SK-N-MC (cell line): Measurements from ENCODE around the gene CPNE9.

ENCODE experiments used
- DNase-seq: peaks from one replicate; pipeline ENCODE4 v3.0.0-alpha.2; 2011; ENCODE audit warnings: low read depth, low spot score
- H3K27ac ChIP-seq: fragments of 200-600 bp; sonication (generic); 2 replicates; pipeline ENCODE4 v1.5.1; 2016; ENCODE audit warnings: mixed run types
- H3K36me3 ChIP-seq: fragments of 200-600 bp; sonication (generic); 2 replicates; pipeline ENCODE4 v1.6.1; 2017; ENCODE audit warnings: antibody characterized with exemption, low read length, mixed read lengths; ENCODE audit not compliant: insufficient read depth
- H3K4me3 ChIP-seq: fragments of 200-600 bp; sonication (generic); 2 replicates; pipeline ENCODE4 v1.5.1; 2016
- H3K9ac ChIP-seq: fragments of 200-600 bp; sonication (generic); 2 replicates; pipeline ENCODE4 v1.8.0; 2017; ENCODE audit warnings: mixed run types, mixed read lengths; ENCODE audit not compliant: insufficient read length
- H3K9me3 ChIP-seq: fragments of 200-600 bp; sonication (generic); 2 replicates; pipeline ENCODE4 v1.6.1; 2017; ENCODE audit warnings: low read depth, mild to moderate bottlenecking, antibody characterized with exemption, low read length, moderate library complexity, mixed read lengths
- EZH2 ChIP-seq: fragments of 200-600 bp; sonication (generic); IDR thresholded peaks from one replicate; pipeline ENCODE4 v1.6.1; 2017; ENCODE audit warnings: antibody characterized with exemption
- FOXP2 ChIP-seq: optimal IDR thresholded peaks from 2 replicates; pipeline ENCODE3; 2011; ENCODE audit warnings: mild to moderate bottlenecking, moderate library complexity; ENCODE audit not compliant: insufficient read depth; ENCODE audit errors: extremely low read length, control extremely low read depth
- POLR2AphosphoS5 ChIP-seq: IDR thresholded peaks from 2 replicates; pipeline ENCODE4 v1.6.1; 2012; ENCODE audit warnings: mild to moderate bottlenecking, low read depth, low read length, borderline replicate concordance

The CPNE9 gene

DNA sequence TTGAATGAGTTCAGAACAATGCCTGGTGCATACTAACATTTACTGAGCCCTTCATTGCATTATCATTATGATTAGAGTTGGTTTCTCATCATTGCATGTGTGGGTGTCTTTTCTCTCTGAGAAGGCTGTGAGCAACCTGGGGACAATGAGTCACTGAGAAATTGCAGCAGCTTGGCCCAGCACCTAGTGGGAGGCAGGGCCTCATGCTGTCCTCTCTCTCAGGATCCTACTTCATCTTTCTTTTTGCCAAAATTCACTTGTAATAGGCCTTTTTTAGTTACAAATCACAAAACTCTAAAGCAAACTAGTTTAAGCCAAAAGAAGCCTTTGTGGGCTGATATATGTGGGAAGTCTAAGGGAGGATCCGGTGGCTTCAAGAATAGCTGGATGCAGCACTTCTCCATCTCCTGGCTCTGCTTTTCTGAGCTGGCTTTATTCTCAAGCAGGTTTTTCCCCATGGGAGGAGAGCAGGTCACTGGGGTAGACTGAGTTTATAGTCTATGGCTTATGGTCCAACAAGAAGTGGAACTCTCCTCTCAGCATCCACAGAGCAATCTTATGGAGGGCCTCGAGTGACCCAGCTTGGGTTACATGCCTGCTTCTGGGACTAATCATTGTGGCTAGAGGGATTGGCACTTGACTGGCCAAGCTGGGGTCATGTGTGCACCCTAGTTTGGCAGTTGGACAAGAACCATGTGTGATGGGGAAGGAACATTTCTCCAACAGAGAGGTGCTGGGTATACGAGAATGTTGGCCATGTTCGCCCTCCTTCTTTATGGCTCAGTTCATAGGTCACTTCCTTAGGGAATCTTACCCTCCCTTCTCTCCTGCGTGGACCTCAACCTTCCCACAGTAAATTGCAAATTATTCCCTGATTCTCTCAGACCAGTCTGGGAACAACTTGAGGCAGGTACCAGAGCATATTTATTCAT is 74.8 kb downstream of the CPNE9 start:
- H3K9ac ChIP-seq, result no peak overlapping the region
- H3K27ac ChIP-seq, result no peak overlapping the region
- no peak for DNase-seq
- no peaks in the 10 kb centered on the region for H3K9me3 ChIP-seq
- H3K4me3 ChIP-seq, result no peak overlapping the region
- TF ChIP-seq POLR2AphosphoS5 (no peak), FOXP2 (no peak), EZH2 (no peak)
- H3K36me3 ChIP-seq, result no peaks in the 10 kb centered on the region

DNA sequence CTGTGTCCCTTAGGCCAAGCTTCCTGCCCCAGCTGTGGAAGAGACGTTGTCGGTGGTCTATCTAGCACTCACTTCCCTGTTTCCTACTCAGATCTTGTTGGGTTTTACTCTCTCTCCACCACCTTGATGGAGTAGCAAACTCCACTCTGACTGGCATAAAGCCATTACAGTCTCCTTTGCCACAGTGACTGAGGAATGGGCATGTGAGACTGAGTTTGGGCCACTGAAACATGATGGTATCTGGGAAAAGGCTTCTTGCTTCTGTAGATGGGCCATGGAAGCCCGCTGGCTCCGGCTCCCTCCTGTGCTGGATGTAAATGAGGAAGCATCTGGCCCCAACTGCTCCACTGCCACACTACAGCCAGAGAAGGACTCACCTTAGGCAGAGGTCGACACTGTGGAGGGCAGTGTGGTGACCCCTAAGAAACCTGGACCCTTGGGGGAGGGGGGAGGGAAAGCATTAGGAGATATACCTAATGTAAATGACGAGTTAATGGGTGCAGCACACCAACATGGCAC is 75.5 kb downstream of the CPNE9 start:
- no peak for DNase-seq
- Histone ChIP-seq H3K4me3 (no peak overlapping the region), H3K9ac (no peak overlapping the region), H3K27ac (no peak overlapping the region), H3K36me3 (no peaks in the 10 kb centered on the region), H3K9me3 (no peaks in the 10 kb centered on the region)
- TF ChIP-seq FOXP2 (no peak), EZH2 (no peak), POLR2AphosphoS5 (no peak)
